Activated CD8-positive, alpha-beta memory T cell treated with anti-CD3 and anti-CD28 coated beads, Interleukin-2, amount 10 ng/mL, durations not matched to agents 7 days and 5 days (primary cell): Measurements from ENCODE around the gene PTPN14. TPM values are rescaled to one million over a fixed set of nuclear protein-coding genes. Genes with fewer than 3 reads are reported as not detected.

Experiments used
- ATAC-seq: fragments of 150-1000 bp; cut with Tn5 transposase; one replicate; pipeline ENCODE4 v1.10.0; 2021; ENCODE audit warnings: moderate library complexity
- CTCF ChIA-PET: fragments of 350-600 bp; sonication (Branson Sonifier 250); formaldehyde crosslinking; loops from one replicate; lab custom pipeline; 2021; ENCODE audit warnings: antibody characterized with exemption; lab: Charles Lee
- DNase-seq: peaks from one replicate; pipeline ENCODE4 v3.0.0-alpha.2; 2020
- H3K27ac Mint-ChIP-seq: one replicate; pipeline ENCODE4 v1.8.0; 2021; ENCODE audit warnings: mild to moderate bottlenecking, mixed read lengths
- H3K27me3 Mint-ChIP-seq: one replicate; pipeline ENCODE4 v1.8.0; 2021; ENCODE audit warnings: mixed read lengths
- H3K36me3 Mint-ChIP-seq: one replicate; pipeline ENCODE4 v1.8.0; 2021; ENCODE audit warnings: mild to moderate bottlenecking, mixed read lengths
- H3K4me1 Mint-ChIP-seq: one replicate; pipeline ENCODE4 v1.8.0; 2021; ENCODE audit warnings: mixed read lengths
- H3K4me3 Mint-ChIP-seq: one replicate; pipeline ENCODE4 v1.8.0; 2021; ENCODE audit warnings: mild to moderate bottlenecking, moderate library complexity, mixed read lengths
- H3K9me3 Mint-ChIP-seq: one replicate; pipeline ENCODE4 v1.8.0; 2022; ENCODE audit warnings: low read depth, mixed read lengths
- total RNA-seq, 2 experiments: library from RNA; stranded (reverse); gene quantifications; one replicate each; pipeline ENCODE4 v1.2.3, GENCODE V29; 2021

Gene PTPN14
- total RNA-seq, 2 experiments from 2014 or later, result 0.32 to 1.1 TPM

- CTCF ChIA-PET, result no interaction called here
- H3K4me1 Mint-ChIP-seq, result peaks cover 4% of the 10 kb centered on the region
Observed at GRCh38 chr1:214545293-214545692, 6.1 kb downstream of the PTPN14 start.

GRCh38 chr1:214544791-214545190 is 6.6 kb downstream of the PTPN14 start:
- no peak overlapping the region for H3K4me3 Mint-ChIP-seq
- CTCF ChIA-PET, result no interaction called here
- ATAC-seq, result no peak
- no peaks in the 10 kb centered on the region for H3K9me3 Mint-ChIP-seq
- no peak for DNase-seq
- H3K27ac Mint-ChIP-seq, result no peak overlapping the region
- peaks cover 45% of the 10 kb centered on the region for H3K27me3 Mint-ChIP-seq
- peaks cover 4% of the 10 kb centered on the region for H3K4me1 Mint-ChIP-seq
- H3K36me3 Mint-ChIP-seq, result no peaks in the 10 kb centered on the region

More at GRCh38 chr1:214545293-214545692, 6.1 kb downstream of the PTPN14 start:
- H3K27me3 Mint-ChIP-seq, result peaks cover 50% of the 10 kb centered on the region
- ATAC-seq, result no peak
- no peaks in the 10 kb centered on the region for H3K9me3 Mint-ChIP-seq
- DNase-seq, result no peak
- H3K36me3 Mint-ChIP-seq, result no peaks in the 10 kb centered on the region
- no peak overlapping the region for H3K27ac Mint-ChIP-seq
- no peak overlapping the region for H3K4me3 Mint-ChIP-seq

GRCh38 chr1:214542275-214543199 is 8.9 kb downstream of the PTPN14 start:
- H3K27ac Mint-ChIP-seq, result no peak overlapping the region
- no peaks in the 10 kb centered on the region for H3K36me3 Mint-ChIP-seq
- CTCF ChIA-PET, result no interaction called here
- peaks cover 28% of the 10 kb centered on the region for H3K27me3 Mint-ChIP-seq
- DNase-seq (no peak), ATAC-seq (no peak)
- no peaks in the 10 kb centered on the region for H3K9me3 Mint-ChIP-seq
- H3K4me3 Mint-ChIP-seq, result no peak overlapping the region
- peaks cover 4% of the 10 kb centered on the region for H3K4me1 Mint-ChIP-seq

GRCh38 chr1:214541693-214542092 is 9.7 kb downstream of the PTPN14 start:
- Mint-ChIP-seq H3K4me3 (no peak overlapping the region), H3K4me1 (peaks cover 4% of the 10 kb centered on the region), H3K27ac (no peak overlapping the region), H3K36me3 (no peaks in the 10 kb centered on the region), H3K9me3 (no peaks in the 10 kb centered on the region), H3K27me3 (peaks cover 24% of the 10 kb centered on the region)
- CTCF ChIA-PET, result no interaction called here
- ATAC-seq (no peak), DNase-seq (no peak)

GRCh38 chr1:214541206-214541605 is 10.2 kb downstream of the PTPN14 start:
- CTCF ChIA-PET, result no interaction called here
- peaks cover 21% of the 10 kb centered on the region for H3K27me3 Mint-ChIP-seq

GRCh38 chr1:214540324-214540723 is 11.1 kb downstream of the PTPN14 start:
- no peak overlapping the region for H3K4me3 Mint-ChIP-seq
- H3K36me3 Mint-ChIP-seq, result no peaks in the 10 kb centered on the region
- H3K27ac Mint-ChIP-seq, result no peak overlapping the region
- DNase-seq (no peak), ATAC-seq (no peak)
- peaks cover 4% of the 10 kb centered on the region for H3K4me1 Mint-ChIP-seq
- peaks cover 21% of the 10 kb centered on the region for H3K27me3 Mint-ChIP-seq
- H3K9me3 Mint-ChIP-seq, result no peaks in the 10 kb centered on the region
- CTCF ChIA-PET, result no interaction called here

More at GRCh38 chr1:214541206-214541605, 10.2 kb downstream of the PTPN14 start:
- H3K4me3 Mint-ChIP-seq, result no peak overlapping the region
- H3K36me3 Mint-ChIP-seq, result no peaks in the 10 kb centered on the region
- H3K9me3 Mint-ChIP-seq, result no peaks in the 10 kb centered on the region
- no peak for DNase-seq
- H3K27ac Mint-ChIP-seq, result no peak overlapping the region
- no peak for ATAC-seq
- peaks cover 4% of the 10 kb centered on the region for H3K4me1 Mint-ChIP-seq

GRCh38 chr1:214538496-214538895 is 12.9 kb downstream of the PTPN14 start:
- Mint-ChIP-seq H3K9me3 (no peaks in the 10 kb centered on the region), H3K4me3 (no peak overlapping the region), H3K36me3 (no peaks in the 10 kb centered on the region), H3K4me1 (no peaks in the 10 kb centered on the region), H3K27ac (no peak overlapping the region), H3K27me3 (peaks cover 16% of the 10 kb centered on the region)
- ATAC-seq (no peak), DNase-seq (no peak)
- CTCF ChIA-PET, result no interaction called here

- peaks cover 16% of the 10 kb centered on the region for H3K27me3 Mint-ChIP-seq
- DNase-seq (no peak), ATAC-seq (no peak)
- H3K36me3 Mint-ChIP-seq, result no peaks in the 10 kb centered on the region
- H3K4me3 Mint-ChIP-seq, result no peak overlapping the region
- no peak overlapping the region for H3K27ac Mint-ChIP-seq
- no peaks in the 10 kb centered on the region for H3K4me1 Mint-ChIP-seq
- no peaks in the 10 kb centered on the region for H3K9me3 Mint-ChIP-seq
- CTCF ChIA-PET, result no interaction called here
Observed at GRCh38 chr1:214537872-214538473, 13.4 kb downstream of the PTPN14 start.

- H3K27ac Mint-ChIP-seq, result no peak overlapping the region
- CTCF ChIA-PET, result no interaction called here
- H3K4me3 Mint-ChIP-seq, result no peak overlapping the region
- no peak for ATAC-seq
- H3K4me1 Mint-ChIP-seq, result no peaks in the 10 kb centered on the region
- no peak for DNase-seq
- H3K36me3 Mint-ChIP-seq, result no peaks in the 10 kb centered on the region
- H3K9me3 Mint-ChIP-seq, result no peaks in the 10 kb centered on the region
- H3K27me3 Mint-ChIP-seq, result peaks cover 13% of the 10 kb centered on the region
Observed at GRCh38 chr1:214537219-214537618, 14.2 kb downstream of the PTPN14 start.

GRCh38 chr1:214532070-214532469 is 19.3 kb downstream of the PTPN14 start:
- H3K27ac Mint-ChIP-seq, result no peak overlapping the region
- no peaks in the 10 kb centered on the region for H3K4me1 Mint-ChIP-seq
- H3K9me3 Mint-ChIP-seq, result no peaks in the 10 kb centered on the region
- no peak for ATAC-seq
- no peak for DNase-seq
- H3K36me3 Mint-ChIP-seq, result no peaks in the 10 kb centered on the region
- H3K4me3 Mint-ChIP-seq, result no peak overlapping the region
- CTCF ChIA-PET, result no interaction called here
- H3K27me3 Mint-ChIP-seq, result peaks cover 10% of the 10 kb centered on the region

- Mint-ChIP-seq H3K36me3 (no peaks in the 10 kb centered on the region), H3K9me3 (no peaks in the 10 kb centered on the region), H3K4me1 (peaks cover 10% of the 10 kb centered on the region), H3K4me3 (no peak overlapping the region), H3K27ac (no peak overlapping the region), H3K27me3 (peaks cover 13% of the 10 kb centered on the region)
- CTCF ChIA-PET, result no interaction called here
- DNase-seq, result no peak
- no peak for ATAC-seq
Observed at GRCh38 chr1:214525535-214526019, 25.8 kb downstream of the PTPN14 start.

- DNase-seq, result no peak
- Mint-ChIP-seq H3K27me3 (peaks cover 13% of the 10 kb centered on the region), H3K9me3 (no peaks in the 10 kb centered on the region), H3K4me1 (peaks cover 10% of the 10 kb centered on the region), H3K27ac (no peak overlapping the region), H3K36me3 (no peaks in the 10 kb centered on the region), H3K4me3 (no peak overlapping the region)
- CTCF ChIA-PET, result no interaction called here
- no peak for ATAC-seq
Observed at GRCh38 chr1:214524824-214525223, 26.6 kb downstream of the PTPN14 start.

- Mint-ChIP-seq H3K27ac (no peak overlapping the region), H3K9me3 (no peaks in the 10 kb centered on the region), H3K4me1 (peaks cover 10% of the 10 kb centered on the region), H3K4me3 (no peak overlapping the region), H3K36me3 (no peaks in the 10 kb centered on the region), H3K27me3 (peaks cover 15% of the 10 kb centered on the region)
- ATAC-seq, result no peak
- CTCF ChIA-PET, result no interaction called here
- no peak for DNase-seq
Observed at GRCh38 chr1:214523124-214523824, 28.1 kb downstream of the PTPN14 start.
